ENCODE data around the gene NAALADL2. TPM values are rescaled to one million over a fixed set of nuclear protein-coding genes. Genes with fewer than 3 reads are reported as not detected.

NAALADL2 gene
- total RNA-seq, 1 donor from 2014 or later: 4.2 TPM

- DNase-seq (ENCODE audit: low spot score): no peak
- ATAC-seq: no peak
Observed at GRCh38 chr3:175294793-175295192, 435.7 kb downstream of the NAALADL2 start.

- ATAC-seq (no peak), DNase-seq (ENCODE audit: low spot score) (no peak)
Observed at GRCh38 chr3:175295248-175296130, 436.4 kb downstream of the NAALADL2 start.

DNA sequence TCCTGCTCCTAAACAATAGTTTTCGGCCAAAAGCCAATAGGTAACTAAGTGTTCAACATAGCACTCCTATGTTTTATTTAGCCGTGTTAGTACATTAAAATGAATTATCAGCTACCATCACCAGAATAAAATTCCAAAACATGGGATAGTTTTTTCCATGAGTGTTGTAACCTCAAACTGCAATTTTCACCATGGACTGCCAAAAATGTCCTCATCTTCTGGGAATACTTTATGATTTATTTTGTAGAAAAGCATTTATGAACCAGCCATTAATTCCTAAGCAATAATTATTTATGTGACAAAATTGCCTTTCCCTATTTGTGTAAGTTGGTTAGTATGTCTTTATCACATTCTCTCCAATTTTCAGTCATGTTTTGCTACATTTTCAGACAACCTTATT lies 438.1 kb downstream of the NAALADL2 start:
- ATAC-seq (no peak), DNase-seq (ENCODE audit: low spot score) (no peak)

DNA sequence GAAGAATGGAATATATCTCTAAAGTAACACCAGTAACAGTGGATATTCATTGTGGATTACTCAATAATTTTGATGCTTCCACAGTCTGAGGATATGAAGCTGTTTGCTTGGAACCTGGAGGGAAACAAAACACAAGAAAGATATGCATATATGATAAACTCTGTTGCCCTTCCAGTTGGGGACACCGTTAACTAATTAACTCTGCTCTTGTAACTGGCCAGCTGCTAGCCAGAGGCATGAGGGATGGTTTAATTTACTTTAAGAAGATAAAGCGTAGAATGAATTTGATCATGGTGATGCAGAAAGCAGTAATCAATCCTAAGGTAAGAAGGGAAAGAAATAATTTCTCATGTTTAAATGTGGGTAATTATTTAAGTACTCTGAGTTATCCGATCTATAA lies 442.6 kb downstream of the NAALADL2 start:
- DNase-seq (ENCODE audit: low spot score) (no peak), ATAC-seq (no peak)

GRCh38 chr3:175304404-175304803 lies 445.3 kb downstream of the NAALADL2 start:
- ATAC-seq (no peak), DNase-seq (ENCODE audit: low spot score) (no peak)

GRCh38 chr3:175307642-175308041 lies 448.5 kb downstream of the NAALADL2 start:
- DNase-seq (ENCODE audit: low spot score) (no peak), ATAC-seq (peak; percentile 85)

GRCh38 chr3:175308097-175308496 lies 449.0 kb downstream of the NAALADL2 start:
- peak; percentile 55 for ATAC-seq
- no peak for DNase-seq (ENCODE audit: low spot score)

GRCh38 chr3:175310046-175310445 lies 450.9 kb downstream of the NAALADL2 start:
- ATAC-seq: no peak
- DNase-seq (ENCODE audit: low spot score): no peak

DNA sequence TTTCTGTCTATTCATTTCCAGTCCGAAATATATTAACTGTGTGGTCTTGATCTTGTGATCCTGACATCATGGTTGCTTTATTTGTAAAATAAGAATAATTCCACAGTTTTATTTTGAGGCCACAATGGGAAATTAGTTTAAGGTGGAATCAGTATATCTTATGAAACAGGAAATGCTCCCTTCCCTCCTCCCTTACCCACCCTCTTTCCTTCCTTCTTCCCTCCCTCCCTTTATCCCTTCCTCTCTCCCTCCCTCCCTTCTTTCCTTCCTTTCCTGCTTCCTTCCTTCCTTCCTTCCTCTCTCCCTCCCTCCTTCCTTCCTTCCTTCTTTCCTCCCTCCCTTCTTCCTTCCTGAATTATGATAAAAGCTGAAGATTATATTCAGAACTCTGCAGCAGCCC lies 452.3 kb downstream of the NAALADL2 start:
- ATAC-seq (no peak), DNase-seq (ENCODE audit: low spot score) (no peak)

GRCh38 chr3:175311946-175312345 lies 452.8 kb downstream of the NAALADL2 start:
- ATAC-seq (no peak), DNase-seq (ENCODE audit: low spot score) (no peak)

DNA sequence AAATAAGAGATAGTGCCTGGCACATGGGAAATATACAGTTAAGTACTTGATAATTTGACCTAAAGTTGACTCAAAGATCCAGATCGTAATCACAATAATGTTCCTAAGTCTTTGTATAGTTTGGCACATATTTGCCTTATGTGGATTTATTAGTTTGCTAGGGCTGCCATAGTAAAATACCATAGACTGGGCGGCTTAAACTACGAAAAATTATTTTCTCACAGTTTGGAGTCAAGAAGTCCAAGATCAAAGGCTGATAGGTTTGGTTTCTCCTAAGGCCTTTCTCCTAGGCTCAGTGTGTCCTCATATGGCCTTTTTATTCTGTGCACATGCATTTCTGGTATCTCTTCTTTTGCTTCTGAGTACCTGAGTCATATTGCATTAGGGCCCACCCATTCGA lies 453.7 kb downstream of the NAALADL2 start:
- no peak for DNase-seq (ENCODE audit: low spot score)
- ATAC-seq: no peak

- ATAC-seq (no peak), DNase-seq (ENCODE audit: low spot score) (no peak)
Observed at GRCh38 chr3:175316799-175317198, 457.7 kb downstream of the NAALADL2 start.

- ATAC-seq (no peak), DNase-seq (ENCODE audit: low spot score) (no peak)
Observed at GRCh38 chr3:175325440-175325839, 466.3 kb downstream of the NAALADL2 start.

DNA sequence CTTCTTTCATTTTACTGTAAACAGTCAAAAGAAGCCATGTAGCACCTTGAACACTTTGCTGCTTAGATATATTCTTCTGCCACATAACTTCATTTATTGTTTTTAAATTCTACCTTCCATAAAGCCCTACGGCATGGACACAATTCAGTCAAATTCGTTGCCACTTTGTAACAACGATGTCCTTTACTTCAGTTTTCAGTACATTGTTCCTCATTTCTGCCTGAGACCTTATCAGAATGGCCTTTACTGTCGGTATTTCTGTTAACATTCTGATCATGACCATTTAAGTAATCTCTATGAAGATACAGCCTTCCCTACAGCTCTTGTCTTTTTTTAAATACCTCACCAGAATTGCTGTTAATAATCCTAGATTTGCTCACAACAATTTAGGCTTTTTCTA lies 466.9 kb downstream of the NAALADL2 start:
- ATAC-seq (no peak), DNase-seq (ENCODE audit: low spot score) (no peak)

DNA sequence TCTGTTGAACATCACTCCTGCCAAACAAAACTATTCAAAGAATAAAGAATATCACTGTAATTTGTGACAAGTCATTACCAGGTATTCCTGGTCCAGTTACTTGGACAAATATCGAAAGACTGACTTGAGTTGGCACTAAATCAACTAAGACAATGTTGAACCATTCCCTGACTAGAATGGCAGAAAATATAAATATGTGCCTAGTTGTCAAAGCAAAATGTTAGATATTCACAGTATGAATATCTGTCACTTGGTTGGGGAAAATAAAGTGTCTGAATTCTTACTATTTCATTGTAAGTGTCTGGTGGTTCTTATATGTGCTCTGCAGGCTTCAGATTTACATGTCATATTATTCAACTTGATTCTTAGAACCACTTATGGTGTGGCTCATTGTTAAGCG lies 470.2 kb downstream of the NAALADL2 start:
- no peak for DNase-seq (ENCODE audit: low spot score)
- no peak for ATAC-seq

GRCh38 chr3:175335229-175335628 lies 476.1 kb downstream of the NAALADL2 start:
- DNase-seq (ENCODE audit: low spot score): no peak
- ATAC-seq: no peak

GRCh38 chr3:175336406-175337133 lies 477.4 kb downstream of the NAALADL2 start:
- no peak for ATAC-seq
- DNase-seq (ENCODE audit: low spot score): no peak

DNA sequence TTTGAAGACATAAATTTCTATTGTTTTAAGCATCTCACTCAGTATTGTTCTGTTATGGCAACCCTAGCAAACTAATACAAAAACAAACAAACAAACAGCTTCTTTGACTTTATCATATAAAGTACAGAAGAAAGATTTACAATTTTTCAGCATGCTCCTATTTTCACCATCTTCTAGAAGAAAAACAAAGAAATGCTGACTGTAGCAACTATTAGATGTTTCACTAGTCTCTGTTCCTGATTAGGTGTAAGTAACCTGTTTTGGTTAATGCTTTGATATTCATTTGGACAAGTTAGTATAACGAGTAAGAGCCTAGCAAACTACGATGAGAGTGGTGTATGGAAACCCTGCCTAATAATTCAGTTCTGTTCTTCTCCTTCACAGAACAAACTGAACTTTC lies 478.5 kb downstream of the NAALADL2 start:
- no peak for ATAC-seq
- no peak for DNase-seq (ENCODE audit: low spot score)

- ATAC-seq: peak; percentile 89
Observed at GRCh38 chr3:175338775-175339535, 479.8 kb downstream of the NAALADL2 start.

DNA sequence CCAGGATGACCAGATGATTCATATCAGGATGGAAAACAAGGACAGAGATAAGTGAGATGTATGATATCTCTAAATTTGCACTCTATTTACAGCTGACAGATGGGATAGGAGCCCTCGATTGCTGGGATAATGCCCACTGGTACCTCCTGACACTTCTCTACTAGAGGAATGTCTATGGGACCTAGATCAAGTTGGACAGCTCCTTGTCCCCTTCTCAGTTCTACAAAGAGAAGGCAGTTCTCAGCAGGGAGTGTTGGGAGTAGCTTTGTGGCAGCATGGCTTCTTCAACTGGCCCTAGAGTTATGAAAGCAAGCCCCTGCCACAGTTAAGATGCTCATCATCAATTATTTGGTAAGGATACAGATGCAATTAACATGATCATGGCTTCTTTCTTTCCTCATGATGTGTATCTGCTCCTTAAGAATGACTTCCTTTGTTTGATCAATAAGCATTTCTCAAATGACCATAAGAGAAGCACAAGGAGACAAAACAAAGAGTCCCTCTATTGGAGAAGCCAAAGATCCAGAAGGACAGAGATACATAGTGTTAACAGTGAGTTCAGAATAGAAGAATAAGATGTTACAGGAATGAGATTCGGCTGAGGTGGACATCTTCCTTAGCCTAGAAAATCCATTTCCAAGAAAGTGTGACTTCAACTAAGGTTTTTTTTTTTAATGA lies 481.3 kb downstream of the NAALADL2 start:
- ATAC-seq: no peak
- no peak for DNase-seq (ENCODE audit: low spot score)

More at GRCh38 chr3:175338775-175339535, 479.8 kb downstream of the NAALADL2 start:
- peak; percentile 51 for DNase-seq (ENCODE audit: low spot score)

DNA sequence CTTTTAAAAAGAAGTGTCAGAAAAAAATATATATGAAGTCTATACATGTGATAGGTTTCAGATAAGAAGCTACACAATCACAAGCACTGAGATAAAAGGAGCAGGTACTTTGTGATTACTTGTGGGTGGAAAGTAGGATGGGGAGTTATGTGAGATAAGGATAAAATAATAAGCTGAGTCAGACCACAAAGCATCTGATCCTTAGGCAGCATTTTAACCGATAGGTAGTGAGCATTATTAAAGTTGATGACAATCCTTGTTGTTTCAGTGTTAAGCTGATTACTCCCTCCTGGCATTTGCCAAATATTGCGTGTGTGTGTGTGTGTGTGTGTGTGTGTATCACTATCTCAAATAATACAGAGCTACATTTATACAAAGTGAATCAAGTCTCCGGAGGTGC lies 483.1 kb downstream of the NAALADL2 start:
- DNase-seq (ENCODE audit: low spot score) (no peak), ATAC-seq (no peak)

Data from left lobe of liver (tissue), 2 donors.